ENCODE measurements around the gene CLASP1. TPM values are rescaled to one million over a fixed set of nuclear protein-coding genes. Genes with fewer than 3 reads are reported as not detected.

CLASP1 gene
- total and polyA plus RNA-seq, 2 experiments from 2014 or later: 20.1 to 37.4 TPM

DNA sequence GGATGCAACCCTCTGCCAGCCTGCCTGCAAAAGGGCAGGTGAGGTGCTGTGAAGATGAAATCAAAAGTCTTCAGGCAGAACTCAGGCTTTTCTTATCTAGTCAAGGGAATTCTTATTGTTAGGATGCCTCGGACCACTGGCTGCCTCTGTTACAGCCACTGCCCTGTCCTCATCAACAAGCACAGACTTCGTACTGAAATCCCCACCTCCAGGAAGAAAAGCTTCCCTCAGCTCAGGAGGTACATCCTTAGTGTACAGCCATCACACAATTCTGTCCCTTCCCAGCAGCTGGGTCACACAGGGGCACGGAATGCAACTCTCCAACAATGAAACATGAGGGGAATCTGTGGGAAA lies 128.6 kb downstream of the CLASP1 start:
- Histone ChIP-seq H3K4me3 (no peak overlapping the region), H3K27me3 (replicated peaks; ENCODE audit: insufficient read depth) (no peaks in the 10 kb centered on the region), H3K4me2 (ENCODE audit: unreplicated experiment) (no peak overlapping the region), H3K79me2 (ENCODE audit: insufficient read depth) (peaks cover 20% of the 10 kb centered on the region), H3K9ac (no peak overlapping the region), H3K9me2 (ENCODE audit: insufficient read depth) (no peaks in the 10 kb centered on the region), H3F3A (ENCODE audit: insufficient read depth) (peaks cover 6% of the 10 kb centered on the region; the same call in 1 of the 2 replicates), H2AFZ (no peak overlapping the region), H3K4me1 (ENCODE audit: insufficient read depth) (peaks cover 6% of the 10 kb centered on the region; the same call in 1 of the 2 replicates), H3K27ac (no peak overlapping the region), H3K36me3 (ENCODE audit: low read depth) (peaks cover 22% of the 10 kb centered on the region), H4K20me1 (ENCODE audit: insufficient read depth) (no peaks in the 10 kb centered on the region), H3K9me3 (ENCODE audit: low read depth) (no peaks in the 10 kb centered on the region)
- no peak for DNase-seq
- in situ Hi-C loops (cut with MboI): no loop called here
- no peak for TF ChIP-seq EZH2 (IDR thresholded peaks at IDR 0.05; ENCODE audit: insufficient read depth, poor library complexity, severe bottlenecking)
- TF ChIP-seq EZH2phosphoT487 (IDR thresholded peaks at IDR 0.05; ENCODE audit: insufficient read depth, low read depth): no peak
- 96 to 97% methylated on average over 3 of the region's 3 CpGs for WGBS, 2 experiments (ENCODE audit: low coverage in 1 of 2, low lambda C conversion rate in 2 of 2, missing lambda C conversion rate in 2 of 2)

DNA sequence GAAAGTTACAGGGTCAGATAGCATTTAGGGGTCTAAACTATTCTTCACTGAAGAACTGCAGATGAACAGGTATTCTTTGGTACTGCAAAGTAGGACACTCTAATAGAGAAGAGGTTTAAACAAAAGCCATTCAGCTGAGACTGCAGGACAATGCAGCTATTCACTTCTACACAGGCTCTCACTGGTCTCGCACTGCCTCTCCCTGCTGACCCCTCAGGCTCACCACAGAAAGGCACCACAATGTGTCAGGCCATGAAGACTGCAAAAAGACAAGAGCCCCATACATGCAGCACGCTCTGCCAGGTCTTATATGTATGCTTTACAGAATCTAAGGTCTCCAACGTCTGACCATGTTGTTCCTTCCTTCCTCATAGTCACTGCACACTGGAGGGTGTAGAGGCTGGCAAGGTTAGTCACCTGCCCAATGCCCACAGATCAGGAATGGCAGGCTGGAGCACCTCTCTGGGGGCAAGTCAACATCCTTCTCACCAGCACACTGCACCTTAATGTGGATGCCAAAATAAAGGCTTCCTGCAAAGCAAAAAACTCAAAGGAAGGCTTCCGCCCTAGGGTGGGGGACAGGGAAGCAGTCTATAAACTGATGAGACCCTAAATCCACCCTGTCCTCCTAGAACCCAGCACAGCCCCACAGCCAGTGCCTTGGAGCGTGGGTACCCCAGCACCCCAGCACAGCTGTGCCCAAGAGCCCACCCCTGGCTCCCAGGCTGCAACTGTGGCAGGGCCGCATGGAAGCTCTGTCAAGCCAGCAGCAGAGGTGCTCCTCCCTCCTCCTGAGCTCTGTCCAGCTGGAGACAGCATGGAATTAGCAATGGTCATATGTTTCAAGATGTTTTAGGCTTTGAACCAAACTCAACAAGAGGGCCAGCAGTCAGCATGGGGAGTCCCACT lies 129.3 kb downstream of the CLASP1 start:
- Histone ChIP-seq H3K9ac (no peak overlapping the region), H3K9me3 (ENCODE audit: low read depth) (no peaks in the 10 kb centered on the region), H3K4me1 (ENCODE audit: insufficient read depth) (peaks cover 6% of the 10 kb centered on the region; the same call in 1 of the 2 replicates), H3K27me3 (replicated peaks; ENCODE audit: insufficient read depth) (no peaks in the 10 kb centered on the region), H3K9me2 (ENCODE audit: insufficient read depth) (no peaks in the 10 kb centered on the region), H3K4me2 (ENCODE audit: unreplicated experiment) (no peak overlapping the region), H3K4me3 (no peak overlapping the region), H3F3A (ENCODE audit: insufficient read depth) (peaks cover 6% of the 10 kb centered on the region; the same call in 1 of the 2 replicates), H2AFZ (no peak overlapping the region), H3K36me3 (ENCODE audit: low read depth) (peaks cover 28% of the 10 kb centered on the region), H3K27ac (0 out of 2 replicates have a peak overlapping the region, but pooled peaks have one; percentile 1), H3K79me2 (ENCODE audit: insufficient read depth) (peaks cover 20% of the 10 kb centered on the region), H4K20me1 (ENCODE audit: insufficient read depth) (no peaks in the 10 kb centered on the region)
- in situ Hi-C loops (cut with MboI): no loop called here
- 79 to 87% methylated on average over 6 of the region's 6 CpGs for WGBS, 2 experiments (ENCODE audit: low coverage in 1 of 2, low lambda C conversion rate in 2 of 2, missing lambda C conversion rate in 2 of 2)
- TF ChIP-seq EZH2 (IDR thresholded peaks at IDR 0.05; ENCODE audit: insufficient read depth, poor library complexity, severe bottlenecking) (no peak), EZH2phosphoT487 (IDR thresholded peaks at IDR 0.05; ENCODE audit: insufficient read depth, low read depth) (no peak)
- DNase-seq: no peak

DNA sequence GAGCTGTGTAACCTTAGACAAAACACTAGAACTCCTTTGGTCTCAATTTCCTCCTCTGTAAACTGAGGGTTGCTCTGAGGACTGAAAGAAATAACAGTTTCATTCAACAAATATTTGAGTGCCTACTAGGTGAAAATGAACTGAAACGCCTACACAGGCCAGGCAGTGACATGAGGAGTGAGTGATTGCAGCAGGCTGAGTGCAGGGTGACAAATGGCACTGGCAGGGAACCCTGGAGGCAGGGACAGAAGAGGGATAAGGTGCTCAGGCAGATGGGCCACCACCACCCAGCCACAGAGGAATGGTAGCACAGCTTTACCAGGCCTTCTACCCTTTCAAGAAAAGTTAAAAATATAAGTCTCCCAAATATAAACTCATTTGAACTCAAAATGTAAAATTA lies 130.1 kb downstream of the CLASP1 start:
- Histone ChIP-seq H3K27me3 (replicated peaks; ENCODE audit: insufficient read depth) (no peaks in the 10 kb centered on the region), H3K9me3 (ENCODE audit: low read depth) (no peaks in the 10 kb centered on the region), H3K9ac (no peak overlapping the region), H3K79me2 (ENCODE audit: insufficient read depth) (peaks cover 20% of the 10 kb centered on the region), H2AFZ (no peak overlapping the region), H3K4me3 (no peak overlapping the region), H3K36me3 (ENCODE audit: low read depth) (peaks cover 30% of the 10 kb centered on the region), H3F3A (ENCODE audit: insufficient read depth) (peaks cover 6% of the 10 kb centered on the region; the same call in 1 of the 2 replicates), H4K20me1 (ENCODE audit: insufficient read depth) (no peaks in the 10 kb centered on the region), H3K9me2 (ENCODE audit: insufficient read depth) (no peaks in the 10 kb centered on the region), H3K27ac (0 out of 2 replicates have a peak overlapping the region, but pooled peaks have one; percentile 2), H3K4me2 (ENCODE audit: unreplicated experiment) (no peak overlapping the region), H3K4me1 (ENCODE audit: insufficient read depth) (peaks cover 6% of the 10 kb centered on the region; the same call in 1 of the 2 replicates)
- no peak for DNase-seq
- WGBS, 2 experiments (ENCODE audit: low coverage in 1 of 2, low lambda C conversion rate in 2 of 2, missing lambda C conversion rate in 2 of 2): 75 to 79% methylated on average over 1 of the region's 1 CpG
- in situ Hi-C loops (cut with MboI): no loop called here
- no peak for TF ChIP-seq EZH2 (IDR thresholded peaks at IDR 0.05; ENCODE audit: insufficient read depth, poor library complexity, severe bottlenecking)
- no peak for TF ChIP-seq EZH2phosphoT487 (IDR thresholded peaks at IDR 0.05; ENCODE audit: insufficient read depth, low read depth)

DNA sequence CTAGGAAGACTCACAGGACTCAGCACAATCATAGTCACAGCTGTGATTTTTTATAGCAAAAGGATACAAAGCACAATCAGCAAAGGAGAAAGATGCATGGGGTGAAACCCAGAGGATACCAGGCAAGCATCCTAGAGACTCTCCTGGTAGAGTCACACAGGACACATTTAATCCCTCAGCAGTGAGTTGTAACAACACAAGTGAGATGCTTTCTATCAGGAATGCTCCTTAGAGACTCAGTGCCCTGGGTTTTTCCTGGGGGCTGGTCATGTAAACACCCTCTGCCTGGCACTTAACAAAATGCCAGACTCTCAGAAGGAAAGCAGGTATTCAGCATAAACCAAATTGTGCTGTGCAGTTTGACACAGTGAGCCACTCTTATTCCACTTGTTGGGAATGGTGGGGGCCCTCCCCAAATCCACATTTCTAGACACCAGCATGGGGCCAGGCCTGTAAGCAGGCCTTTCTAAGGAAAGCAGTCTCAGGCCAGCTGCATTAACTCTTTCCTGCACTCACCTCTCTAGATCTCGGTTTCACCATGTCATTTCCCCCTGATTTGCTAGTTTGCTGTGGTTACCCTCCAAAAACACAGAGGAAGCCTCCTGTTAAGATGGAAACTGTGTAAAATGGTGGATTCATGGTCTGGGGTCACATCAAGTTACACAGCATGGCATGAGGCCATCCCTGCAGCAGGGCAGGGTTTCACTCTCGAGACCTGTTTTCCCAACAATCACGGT lies 135.5 kb downstream of the CLASP1 start:
- H4K20me1 ChIP-seq (ENCODE audit: insufficient read depth): no peaks in the 10 kb centered on the region
- no peak overlapping the region for H3K27ac ChIP-seq
- TF ChIP-seq EZH2 (IDR thresholded peaks at IDR 0.05; ENCODE audit: insufficient read depth, poor library complexity, severe bottlenecking) (no peak), EZH2phosphoT487 (IDR thresholded peaks at IDR 0.05; ENCODE audit: insufficient read depth, low read depth) (no peak)
- no peak overlapping the region for H3K4me2 ChIP-seq (ENCODE audit: unreplicated experiment)
- H3K36me3 ChIP-seq (ENCODE audit: low read depth): peaks cover 34% of the 10 kb centered on the region
- no peaks in the 10 kb centered on the region for H3K27me3 ChIP-seq (replicated peaks; ENCODE audit: insufficient read depth)
- H3K4me1 ChIP-seq (ENCODE audit: insufficient read depth): 0 out of 2 replicates have a peak, but pooled peaks cover 1% of the 10 kb centered on the region
- H3K9ac ChIP-seq: no peak overlapping the region
- no peaks in the 10 kb centered on the region for H3K9me2 ChIP-seq (ENCODE audit: insufficient read depth)
- DNase-seq: no peak
- H3F3A ChIP-seq (ENCODE audit: insufficient read depth): peaks cover 2% of the 10 kb centered on the region; the same call in 1 of the 2 replicates
- no peak overlapping the region for H3K4me3 ChIP-seq
- no peaks in the 10 kb centered on the region for H3K9me3 ChIP-seq (ENCODE audit: low read depth)
- no peak overlapping the region for H2AFZ ChIP-seq
- H3K79me2 ChIP-seq (ENCODE audit: insufficient read depth): peaks cover 28% of the 10 kb centered on the region
- 58 to 71% methylated on average over 3 of the region's 3 CpGs for WGBS, 2 experiments (ENCODE audit: low coverage in 1 of 2, low lambda C conversion rate in 2 of 2, missing lambda C conversion rate in 2 of 2)
- in situ Hi-C loops (cut with MboI): no loop called here

Measured in GM23248 (cell line).